ENCODE measurements around the gene SLFN11. TPM values are rescaled to one million over a fixed set of nuclear protein-coding genes. Genes with fewer than 3 reads are reported as not detected.

Gene SLFN11
- total RNA-seq, 1 donor from 2014 or later = 0.25 TPM

DNA sequence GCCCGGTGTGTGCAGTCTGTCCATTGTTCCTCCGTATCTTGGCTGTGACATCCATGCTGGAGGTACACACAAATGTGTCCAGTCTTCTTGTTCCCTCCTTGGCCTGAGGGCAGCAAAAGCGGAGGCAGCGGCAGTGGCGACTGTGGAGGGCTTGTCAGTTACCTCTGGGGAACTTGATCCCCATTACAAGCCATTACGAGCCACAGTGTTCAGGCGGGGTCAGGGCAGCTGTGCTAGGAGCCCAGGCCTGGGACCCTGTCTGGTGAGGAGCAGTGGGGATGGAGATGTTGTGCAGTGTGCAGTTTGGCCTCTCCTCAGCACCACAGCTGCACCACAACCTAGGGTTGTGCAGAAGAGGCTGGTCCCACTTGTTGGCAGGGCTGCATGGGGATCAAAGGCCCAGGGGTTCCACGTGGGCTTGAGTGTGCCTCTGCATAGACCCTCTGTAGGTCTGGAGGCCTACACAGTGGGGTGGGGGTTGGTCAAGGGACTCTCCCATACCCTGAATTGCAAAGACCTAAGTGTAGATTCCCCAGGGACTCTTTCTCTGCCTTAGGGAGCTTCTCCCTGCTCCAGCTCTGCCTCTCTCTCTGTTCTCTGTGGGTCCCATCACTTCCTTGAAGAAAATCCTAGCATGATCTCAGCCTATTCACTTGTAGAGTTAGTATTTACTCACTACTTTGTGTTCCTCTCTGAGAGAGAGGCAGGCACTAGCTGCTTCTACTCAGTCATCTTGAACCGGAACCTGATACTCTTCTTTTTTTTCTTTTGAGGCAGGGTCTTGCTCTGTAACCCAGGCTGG, 58.8 kb downstream of the SLFN11 start:
- DNase-seq (ENCODE audit: low read depth) (no peak), FAIRE-seq (no peak)
- H3K27me3 Mint-ChIP-seq (ENCODE audit: low read depth, unreplicated experiment) = peaks cover 10% of the 10 kb centered on the region
- Histone ChIP-seq H3K4me3 (ENCODE audit: insufficient read depth, low read depth, low read length) (no peak overlapping the region), H3K36me3 (ENCODE audit: insufficient read depth, low read length) (no peaks in the 10 kb centered on the region), H3K79me2 (ENCODE audit: insufficient read depth, low read length) (no peaks in the 10 kb centered on the region), H3K4me1 (ENCODE audit: insufficient read depth, low read length) (no peaks in the 10 kb centered on the region), H2AFZ (ENCODE audit: low read depth, low read length) (no peak overlapping the region), H4K20me1 (ENCODE audit: insufficient read depth, low read length) (no peaks in the 10 kb centered on the region), H3K27me3 (ENCODE audit: insufficient read depth, low read length) (peaks cover 15% of the 10 kb centered on the region), H3K4me2 (ENCODE audit: low read length) (no peak overlapping the region), H3K9ac (ENCODE audit: low read length) (no peak overlapping the region), H3K27ac (ENCODE audit: low read depth, low read length) (no peak overlapping the region), H3K9me3 (ENCODE audit: insufficient read depth, low read depth, low read length) (no peaks in the 10 kb centered on the region)
- peaks cover 9% of the 10 kb centered on the region for H3K4me1 Mint-ChIP-seq (ENCODE audit: low read depth, unreplicated experiment)
- H3K9me3 Mint-ChIP-seq (ENCODE audit: unreplicated experiment) = peaks cover 3% of the 10 kb centered on the region
- no peaks in the 10 kb centered on the region for H3K36me3 Mint-ChIP-seq (ENCODE audit: low read depth, unreplicated experiment)
- H3K27ac Mint-ChIP-seq (ENCODE audit: unreplicated experiment) = no peak overlapping the region
- H3K4me3 Mint-ChIP-seq (ENCODE audit: unreplicated experiment) = no peak overlapping the region
- TF ChIP-seq, protein P1, sequence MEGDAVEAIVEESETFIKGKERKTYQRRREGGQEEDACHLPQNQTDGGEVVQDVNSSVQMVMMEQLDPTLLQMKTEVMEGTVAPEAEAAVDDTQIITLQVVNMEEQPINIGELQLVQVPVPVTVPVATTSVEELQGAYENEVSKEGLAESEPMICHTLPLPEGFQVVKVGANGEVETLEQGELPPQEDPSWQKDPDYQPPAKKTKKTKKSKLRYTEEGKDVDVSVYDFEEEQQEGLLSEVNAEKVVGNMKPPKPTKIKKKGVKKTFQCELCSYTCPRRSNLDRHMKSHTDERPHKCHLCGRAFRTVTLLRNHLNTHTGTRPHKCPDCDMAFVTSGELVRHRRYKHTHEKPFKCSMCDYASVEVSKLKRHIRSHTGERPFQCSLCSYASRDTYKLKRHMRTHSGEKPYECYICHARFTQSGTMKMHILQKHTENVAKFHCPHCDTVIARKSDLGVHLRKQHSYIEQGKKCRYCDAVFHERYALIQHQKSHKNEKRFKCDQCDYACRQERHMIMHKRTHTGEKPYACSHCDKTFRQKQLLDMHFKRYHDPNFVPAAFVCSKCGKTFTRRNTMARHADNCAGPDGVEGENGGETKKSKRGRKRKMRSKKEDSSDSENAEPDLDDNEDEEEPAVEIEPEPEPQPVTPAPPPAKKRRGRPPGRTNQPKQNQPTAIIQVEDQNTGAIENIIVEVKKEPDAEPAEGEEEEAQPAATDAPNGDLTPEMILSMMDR (IDR thresholded peaks at IDR 0.05; ENCODE audit: insufficient read depth, low read depth, low read length) = no peak
- no peak for TF ChIP-seq EZH2 (IDR thresholded peaks at IDR 0.05; ENCODE audit: insufficient read depth, low read length)

DNA sequence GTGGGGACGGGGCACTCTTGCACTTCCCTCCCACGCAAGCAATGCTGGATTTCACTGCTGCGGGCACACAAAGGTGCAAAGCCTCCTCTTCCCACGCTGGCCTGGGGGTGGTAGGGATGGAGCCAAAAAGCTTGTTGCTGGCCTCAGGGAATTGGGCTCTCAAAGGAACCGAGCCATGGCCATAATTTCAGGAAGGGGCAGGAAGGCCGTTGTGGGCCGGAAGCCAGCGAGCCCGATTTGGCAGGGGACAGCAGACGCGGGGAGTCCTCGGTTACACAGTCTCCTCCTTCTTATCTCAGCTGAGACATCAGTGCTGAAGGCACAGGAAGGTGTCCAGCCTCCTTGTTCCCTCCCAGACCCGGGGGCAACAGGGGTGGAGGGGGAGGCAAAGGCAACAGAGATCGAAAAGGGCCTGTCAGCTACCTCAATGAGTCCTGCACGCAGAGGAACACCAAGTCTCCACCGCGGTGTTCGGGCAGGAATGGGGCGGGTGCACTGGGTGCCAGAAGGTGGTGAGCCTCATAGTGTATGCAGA, 59.5 kb downstream of the SLFN11 start:
- FAIRE-seq (no peak), DNase-seq (ENCODE audit: low read depth) (no peak)
- peaks cover 9% of the 10 kb centered on the region for H3K9me3 Mint-ChIP-seq (ENCODE audit: unreplicated experiment)
- no peak overlapping the region for H3K4me3 ChIP-seq (ENCODE audit: insufficient read depth, low read depth, low read length)
- peaks cover 15% of the 10 kb centered on the region for H3K27me3 ChIP-seq (ENCODE audit: insufficient read depth, low read length)
- no peak overlapping the region for H3K4me3 Mint-ChIP-seq (ENCODE audit: unreplicated experiment)
- H3K27me3 Mint-ChIP-seq (ENCODE audit: low read depth, unreplicated experiment) = peaks cover 10% of the 10 kb centered on the region
- H3K36me3 Mint-ChIP-seq (ENCODE audit: low read depth, unreplicated experiment) = no peaks in the 10 kb centered on the region
- TF ChIP-seq EZH2 (IDR thresholded peaks at IDR 0.05; ENCODE audit: insufficient read depth, low read length) = no peak
- TF ChIP-seq, protein P1 (IDR thresholded peaks at IDR 0.05; ENCODE audit: insufficient read depth, low read depth, low read length) = no peak
- no peaks in the 10 kb centered on the region for H3K79me2 ChIP-seq (ENCODE audit: insufficient read depth, low read length)
- no peaks in the 10 kb centered on the region for H3K4me1 ChIP-seq (ENCODE audit: insufficient read depth, low read length)
- no peak overlapping the region for H3K27ac Mint-ChIP-seq (ENCODE audit: unreplicated experiment)
- H3K36me3 ChIP-seq (ENCODE audit: insufficient read depth, low read length) = no peaks in the 10 kb centered on the region
- no peak overlapping the region for H3K9ac ChIP-seq (ENCODE audit: low read length)
- peak overlapping the region; percentile 26 for H2AFZ ChIP-seq (ENCODE audit: low read depth, low read length)
- no peaks in the 10 kb centered on the region for H3K9me3 ChIP-seq (ENCODE audit: insufficient read depth, low read depth, low read length)
- H3K4me1 Mint-ChIP-seq (ENCODE audit: low read depth, unreplicated experiment) = peaks cover 9% of the 10 kb centered on the region
- H4K20me1 ChIP-seq (ENCODE audit: insufficient read depth, low read length) = no peaks in the 10 kb centered on the region
- no peak overlapping the region for H3K4me2 ChIP-seq (ENCODE audit: low read length)
- H3K27ac ChIP-seq (ENCODE audit: low read depth, low read length) = no peak overlapping the region

All from astrocyte (in vitro differentiated cells and primary cell).